GM18502 (cell line): ENCODE data around the gene LIM2.
"Not testable (repeated sequence)": the region's sequence is repeated elsewhere in the genome, so short reads cannot be mapped to it uniquely, and the experiment has no call there.

Source experiments
- ATAC-seq: cut with Tn5 transposase; IDR thresholded peaks from one replicate; pipeline ENCODE4 v1.9.1; 2021; ENCODE audit warnings: mild to moderate bottlenecking; ENCODE audit not compliant: unreplicated experiment, poor library complexity

LIM2 gene

DNA sequence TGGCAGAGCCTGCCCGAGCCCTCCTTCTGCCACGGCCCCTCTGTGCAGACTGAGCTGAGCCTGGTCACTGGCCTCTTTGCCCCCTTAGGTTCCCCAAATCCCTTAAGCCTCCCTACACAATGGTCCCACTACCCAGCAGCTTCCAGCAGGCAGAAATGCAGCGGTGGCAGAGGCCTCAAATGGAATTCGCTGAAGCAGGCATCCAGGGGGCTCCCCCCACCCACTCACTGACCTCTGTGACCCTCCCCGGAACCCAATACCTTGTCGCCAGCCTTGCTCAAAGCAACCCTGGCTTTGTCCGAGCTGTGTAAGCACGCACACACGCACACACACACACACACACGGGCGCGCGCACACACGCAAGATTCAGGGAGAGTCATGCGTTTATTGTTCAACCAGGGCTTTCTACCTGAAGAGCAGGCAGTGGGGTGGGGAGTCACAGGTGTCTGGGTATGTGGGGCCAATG is at the start of gene LIM2:
Gene LIM2, minus strand, starts transcription at position 51 of the 466 bp plus-strand sequence. CDS start 531 bp downstream, outside the sequence.
- no peak for ATAC-seq

GRCh38 chr19:51434456-51434855 is 46.7 kb upstream of the LIM2 start:
- ATAC-seq = no peak

- ATAC-seq = no peak
These were observed 45.3 kb upstream of the LIM2 start for GRCh38 chr19:51433043-51433442.

- ATAC-seq = no peak
These were observed 43.4 kb upstream of the LIM2 start for GRCh38 chr19:51431124-51431523.

GRCh38 chr19:51430221-51430620 is 42.4 kb upstream of the LIM2 start:
- no peak for ATAC-seq

DNA sequence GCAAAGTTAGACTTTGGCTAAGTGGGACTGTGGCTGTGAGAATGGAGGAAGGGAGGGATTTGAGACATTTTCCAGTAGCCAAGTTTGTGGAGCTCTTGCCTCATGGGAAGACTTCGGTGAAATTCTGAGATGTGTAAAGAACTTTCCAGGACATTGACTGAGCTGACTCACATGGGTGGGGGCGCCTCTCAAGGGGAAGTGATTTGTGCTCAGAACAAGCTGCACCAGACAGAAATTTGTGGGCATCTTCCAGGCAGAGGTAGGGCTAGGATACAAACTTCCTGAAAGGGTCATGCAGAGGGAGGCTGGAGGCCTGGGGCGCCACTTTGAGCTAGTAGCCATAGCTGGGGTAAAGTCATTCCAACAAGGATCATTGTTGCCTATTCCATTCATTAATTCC is 39.4 kb upstream of the LIM2 start:
- no peak for ATAC-seq

DNA sequence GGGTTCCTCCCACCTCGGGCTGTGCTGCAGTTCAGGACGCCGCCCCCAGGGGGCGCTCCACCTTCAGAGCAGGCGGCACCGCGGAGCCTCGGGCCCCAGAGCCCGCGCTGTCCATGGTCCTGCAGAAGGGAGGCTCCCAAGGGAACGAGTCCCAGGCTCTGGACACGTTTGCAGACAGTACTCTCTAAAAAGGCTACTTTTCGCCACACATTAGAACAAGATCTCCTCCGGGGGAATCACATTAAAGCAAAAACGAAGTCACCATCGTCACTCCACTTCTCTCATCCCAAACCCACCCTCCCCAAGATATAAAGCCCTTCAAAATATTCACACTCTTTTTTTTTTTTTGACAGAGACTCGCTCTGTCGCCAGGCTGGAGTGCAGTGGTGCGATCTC is 34.3 kb upstream of the LIM2 start:
- no peak for ATAC-seq

DNA sequence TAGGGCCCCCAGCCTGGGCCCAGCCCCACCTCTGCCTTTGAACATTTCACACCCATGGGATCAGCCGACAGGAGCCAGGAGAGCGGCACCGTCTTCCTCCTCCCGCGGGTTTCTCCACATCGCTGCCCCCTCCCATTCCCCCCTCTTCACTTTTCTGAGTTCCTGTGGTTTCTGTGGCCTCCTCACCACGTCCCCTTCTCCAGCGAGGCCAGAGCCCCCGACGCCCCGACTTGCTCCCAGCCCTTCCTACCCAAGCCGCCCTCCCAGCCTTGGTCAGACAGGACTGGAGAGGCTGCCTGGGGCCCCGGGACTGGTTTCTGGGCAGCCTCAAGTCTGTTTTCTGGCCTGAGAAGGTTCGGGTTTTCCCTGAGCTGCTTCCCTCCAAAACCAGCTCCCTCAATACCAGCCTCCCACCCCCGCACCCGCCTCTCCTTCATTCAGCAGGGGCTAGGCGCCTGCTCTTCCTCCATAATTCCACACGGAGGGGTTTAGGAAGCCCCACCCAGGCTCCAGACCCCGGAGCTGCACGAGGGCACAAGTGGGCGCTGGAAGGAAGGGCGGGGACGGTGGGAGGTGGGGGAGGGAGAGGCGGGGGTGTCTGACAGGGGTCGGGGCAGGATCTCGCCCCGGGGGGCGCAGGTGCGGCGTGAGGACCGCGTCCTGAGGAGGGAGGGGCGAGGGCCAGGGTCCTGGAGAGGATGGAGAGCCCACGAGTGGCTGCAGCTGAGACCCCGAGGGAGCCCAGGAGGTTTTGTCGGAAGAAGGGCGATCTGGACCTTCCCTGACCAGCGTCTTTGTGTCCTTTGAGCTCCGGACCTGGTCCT is 33.7 kb upstream of the LIM2 start:
- ATAC-seq = no peak

GRCh38 chr19:51420511-51420910 is 32.7 kb upstream of the LIM2 start:
- not testable (repeated sequence) for ATAC-seq

DNA sequence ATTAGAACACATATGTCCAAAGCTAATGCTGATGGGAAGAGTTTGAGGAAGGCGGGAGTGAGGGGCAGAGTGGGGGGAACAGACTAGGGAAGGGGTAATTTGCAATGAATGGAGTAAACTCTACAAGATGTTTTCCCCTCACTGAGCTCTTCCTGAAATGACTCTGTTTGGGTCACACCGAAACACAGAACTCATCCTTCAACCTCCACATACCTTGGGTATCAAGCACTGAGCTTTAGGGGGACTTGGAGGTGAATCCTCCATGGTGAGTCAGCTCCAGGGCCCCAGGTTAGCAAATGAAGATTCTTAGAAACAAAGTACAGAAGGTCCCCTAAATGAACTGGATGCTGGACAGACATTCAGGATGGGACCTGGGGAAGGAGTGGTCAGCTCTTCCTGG is 30.9 kb upstream of the LIM2 start:
- ATAC-seq = no peak

GRCh38 chr19:51417810-51418157 is 30.0 kb upstream of the LIM2 start:
- ATAC-seq = peak; percentile 41

DNA sequence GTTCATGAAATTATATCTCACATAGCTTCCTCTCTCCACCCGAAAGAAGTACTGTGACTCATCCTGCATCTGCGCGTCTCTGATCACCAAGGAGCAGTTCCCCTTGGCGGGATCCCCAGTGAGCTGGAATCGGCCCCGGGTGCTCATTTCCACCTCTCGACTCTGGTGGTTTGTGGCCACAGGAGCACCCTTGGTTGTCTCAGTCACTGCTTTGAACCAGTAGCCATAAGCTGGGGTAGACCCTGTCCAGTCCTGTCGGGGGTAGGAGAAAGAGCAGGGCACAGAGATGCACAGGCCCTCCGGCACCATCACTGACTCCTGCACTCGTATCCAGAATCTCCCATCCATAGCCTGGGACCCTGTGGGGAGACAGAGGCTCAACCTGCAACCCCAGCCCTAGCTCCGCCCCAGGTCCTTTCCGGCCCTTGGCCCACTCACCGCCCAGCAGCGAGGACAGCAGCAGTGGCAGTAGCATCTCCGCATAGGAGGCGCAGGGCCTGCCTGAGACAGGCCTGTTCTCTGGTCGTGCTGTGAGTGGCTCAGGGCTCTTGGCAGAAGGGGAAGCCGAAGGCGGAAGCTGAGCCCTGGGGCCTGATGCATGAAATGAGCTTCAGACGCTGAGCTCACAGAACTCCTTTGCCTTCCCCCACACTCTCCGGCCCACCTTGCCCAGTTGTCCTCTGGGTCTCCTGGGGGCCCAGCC is 29.5 kb upstream of the LIM2 start, which contains the start of gene SIGLEC10:
Gene SIGLEC10, minus strand, starts transcription at position 536 of the 703 bp plus-strand sequence. Its CDS starts 61 bp downstream, at position 475.
- peak; percentile 63 for ATAC-seq

DNA sequence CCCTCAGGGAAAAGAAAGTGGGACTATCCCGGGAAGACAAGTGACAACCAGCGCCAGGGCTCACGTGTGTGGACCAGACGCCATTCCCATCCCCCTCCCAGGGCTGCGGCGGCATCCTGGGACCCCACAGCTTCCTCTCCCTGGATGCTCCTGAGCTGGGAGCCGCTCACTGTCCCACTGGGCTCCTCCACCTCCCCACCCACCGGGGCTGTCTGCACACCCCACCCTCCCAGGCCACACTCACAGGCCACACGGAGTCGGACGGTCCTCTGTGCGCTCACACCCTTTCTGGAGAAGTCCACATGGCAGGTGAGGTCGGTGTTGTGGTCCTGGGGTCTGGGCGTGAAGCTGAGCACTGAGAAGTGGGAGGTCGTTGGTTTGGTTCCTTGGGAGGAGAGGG is 28.6 kb upstream of the LIM2 start:
- ATAC-seq = not testable (repeated sequence)

DNA sequence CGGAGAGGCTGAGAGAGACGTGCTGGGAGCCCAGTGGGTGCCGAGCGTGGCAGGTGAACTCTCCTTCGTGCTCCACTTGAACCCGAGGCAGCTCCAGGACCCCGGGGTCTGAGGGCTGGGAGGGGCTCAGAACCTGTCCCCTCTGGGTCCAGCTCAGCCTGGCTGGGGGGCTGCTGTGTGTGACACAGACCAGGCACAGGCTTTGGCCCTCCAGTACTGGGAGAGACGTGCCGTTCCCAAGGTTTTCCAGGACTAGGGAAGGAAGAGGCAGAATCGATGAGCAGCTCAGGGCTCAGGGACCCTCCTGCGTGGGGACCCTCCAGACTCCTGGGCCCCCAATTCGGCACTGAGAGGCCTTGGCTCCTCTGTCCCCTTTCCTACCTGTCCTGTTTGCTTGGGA is 27.4 kb upstream of the LIM2 start:
- ATAC-seq = no peak

DNA sequence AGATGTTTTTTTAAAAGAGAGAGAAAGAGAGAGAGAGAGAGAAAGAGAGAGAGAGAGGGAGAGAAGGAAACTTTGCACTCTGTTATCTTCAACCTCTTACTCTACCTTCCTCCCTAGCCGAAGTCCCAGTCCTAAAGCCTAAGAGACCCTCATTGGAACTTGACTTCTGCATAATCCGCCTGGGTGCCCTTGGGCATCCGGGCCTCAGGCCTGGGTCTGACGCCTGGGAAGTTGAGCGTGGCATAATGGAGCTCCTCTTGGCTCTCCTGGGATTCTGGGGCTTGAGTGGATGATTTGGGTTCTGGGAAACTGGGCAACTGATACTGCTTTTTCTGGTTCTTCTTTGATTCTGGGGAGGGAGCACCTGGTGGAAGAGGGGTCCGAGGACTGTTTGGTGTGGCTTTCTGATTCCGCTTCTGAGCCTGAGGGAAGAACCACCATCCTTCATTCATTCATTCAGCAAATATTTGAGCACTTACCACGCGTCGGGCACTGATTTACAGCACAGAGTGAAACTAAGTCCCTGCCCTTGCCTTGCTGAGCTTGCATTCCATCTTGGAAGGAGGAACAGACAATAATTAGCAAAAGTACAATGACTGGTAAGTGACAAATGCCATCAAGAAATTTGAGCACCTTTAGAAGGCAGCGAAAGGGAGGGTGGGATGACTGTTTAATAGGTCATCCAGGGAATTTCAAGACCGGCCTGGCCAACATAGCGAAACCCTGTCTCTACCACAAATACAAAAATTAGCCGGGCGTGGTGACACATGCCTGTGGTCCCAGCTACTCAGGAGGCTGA is 23.4 kb upstream of the LIM2 start:
- no peak for ATAC-seq

DNA sequence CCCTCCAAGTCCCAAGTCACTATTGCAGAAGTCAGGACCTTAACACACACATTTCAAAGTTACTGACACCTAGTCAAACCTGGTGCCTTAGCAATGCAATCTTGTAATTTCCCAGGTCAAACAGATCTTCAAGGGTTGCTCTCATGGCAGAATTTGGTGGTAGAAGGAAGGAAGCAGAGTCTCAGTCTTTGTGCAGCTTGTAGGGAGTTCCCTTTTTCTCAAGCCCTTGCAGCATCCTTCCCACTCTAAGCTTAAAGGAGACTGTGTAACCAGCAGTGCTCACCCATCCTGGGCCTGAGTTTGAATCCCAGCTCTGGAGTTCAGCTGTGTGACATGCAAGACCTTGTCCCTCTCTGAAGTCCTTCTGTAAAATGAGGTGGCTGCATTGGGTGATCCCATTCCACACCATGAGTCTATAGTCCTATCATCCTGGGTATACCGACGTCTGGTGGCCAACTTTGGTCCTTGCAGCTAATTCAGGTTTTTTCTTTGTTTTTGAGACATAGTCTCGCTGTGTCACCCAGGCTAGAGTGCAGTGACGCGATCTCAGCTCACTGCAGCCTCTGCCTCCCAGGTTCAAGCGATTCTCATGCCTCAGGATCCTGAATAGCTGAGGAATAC is 19.8 kb upstream of the LIM2 start:
- ATAC-seq = no peak

- no peak for ATAC-seq
These were observed 14.3 kb upstream of the LIM2 start for GRCh38 chr19:51402117-51402516.

DNA sequence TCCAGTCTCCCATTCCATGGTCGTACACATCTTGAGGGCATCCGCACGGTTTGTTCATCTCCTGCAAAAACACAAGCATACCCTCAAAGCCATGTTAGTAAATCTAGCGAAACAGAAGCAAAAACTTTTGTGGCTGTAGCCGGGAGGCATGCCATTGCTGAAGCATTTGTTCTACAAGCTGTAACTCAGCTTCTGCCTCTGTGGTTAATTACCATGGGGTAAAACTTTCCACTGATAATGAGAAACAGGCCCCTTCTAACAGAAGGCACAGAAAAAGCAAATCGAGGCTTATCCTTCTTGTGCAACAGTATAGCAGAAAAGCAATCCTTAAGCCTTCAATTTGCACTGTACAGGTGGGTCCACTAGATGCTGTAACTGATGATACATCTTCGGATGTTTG is 12.2 kb upstream of the LIM2 start:
- not testable (repeated sequence) for ATAC-seq

- no peak for ATAC-seq
These were observed 11.5 kb upstream of the LIM2 start for GRCh38 chr19:51399231-51399630.

GRCh38 chr19:51398096-51398704 is 10.4 kb upstream of the LIM2 start:
- no peak for ATAC-seq
